GM10266 (cell line): ENCODE results near the gene AP3D1.

Source experiments
- DNase-seq: peaks from one replicate; pipeline ENCODE4 v3.0.0; 2012; ENCODE audit errors: extremely low spot score
- CTCF ChIP-seq: IDR thresholded peaks from 2 replicates; pipeline ENCODE4 v1.5.1; 2012; ENCODE audit warnings: mild to moderate bottlenecking, low read depth; ENCODE audit not compliant: control insufficient read depth, insufficient read depth; ENCODE audit errors: missing control alignments

AP3D1 gene

GRCh38 chr19:2117215-2117960 lies 34.0 kb downstream of the AP3D1 start:
- TF ChIP-seq CTCF, result no peak
- DNase-seq, result no peak

- no peak for DNase-seq
- TF ChIP-seq CTCF, result no peak
Measured at GRCh38 chr19:2116507-2116906, 34.9 kb downstream of the AP3D1 start.

GRCh38 chr19:2115911-2116426 lies 35.4 kb downstream of the AP3D1 start:
- no peak for TF ChIP-seq CTCF
- no peak for DNase-seq

- no peak for TF ChIP-seq CTCF
- no peak for DNase-seq
Measured at GRCh38 chr19:2115324-2115723, 36.0 kb downstream of the AP3D1 start.

- DNase-seq, result no peak
- no peak for TF ChIP-seq CTCF
Measured at GRCh38 chr19:2114821-2115220, 36.5 kb downstream of the AP3D1 start.

- TF ChIP-seq CTCF, result no peak
- no peak for DNase-seq
Measured at GRCh38 chr19:2114218-2114617, 37.1 kb downstream of the AP3D1 start.

- DNase-seq, result no peak
- TF ChIP-seq CTCF, result no peak
Measured at GRCh38 chr19:2113439-2114211, 37.7 kb downstream of the AP3D1 start.
